GM12878 (cell line): ENCODE results near the gene MTRR. TPM values are rescaled to one million over a fixed set of nuclear protein-coding genes. Genes with fewer than 3 reads are reported as not detected.

Experiments
- ATAC-seq: fragments of 200-7000 bp; cut with Tn5 transposase; 3 replicates; pipeline ENCODE4 v1.9.1; 2020; ENCODE audit warnings: mild to moderate bottlenecking, moderate library complexity
- BruUV-seq: library from RNA; stranded (reverse); fragments of 400-500 nt; replicated peaks from 2 replicates; lab custom pipeline; 2021; lab: Mats Ljungman, UMichigan
- CTCF ChIA-PET: fragments of 300-600 bp; sonication (Branson Sonifier 250); formaldehyde crosslinking; extraction: SDS; loops from one replicate; lab custom pipeline; 2021; ENCODE audit warnings: inconsistent platforms; lab: Yijun Ruan, JAX
- POLR2A ChIA-PET: fragments of 350-600 bp; formaldehyde crosslinking; extraction: SDS; loops from one replicate; lab custom pipeline; 2021; ENCODE audit warnings: inconsistent platforms; lab: Charles Lee
- RAD21 ChIA-PET: fragments of 300-600 bp; sonication (Branson Sonifier 250); formaldehyde crosslinking; loops from one replicate; lab custom pipeline; 2023; ENCODE audit warnings: antibody characterized with exemption; ENCODE audit not compliant: unreplicated experiment; lab: Charles Lee
- SMC1A ChIA-PET: fragments of 300-600 bp; sonication (Branson Sonifier 250); formaldehyde crosslinking; loops from one replicate; lab custom pipeline; 2023; ENCODE audit not compliant: unreplicated experiment, uncharacterized antibody; lab: Charles Lee
- DNase-seq: peaks from one replicate; pipeline ENCODE4 v3.0.0-alpha.2; 2011; ENCODE audit warnings: low read depth, low spot score
- FAIRE-seq: peaks from 3 replicates; lab custom pipeline; 2011; peaks lifted over from hg19 to GRCh38; lab: Jason Lieb, UNC
- H2AFZ ChIP-seq: 2 replicates; pipeline ENCODE4 v1.6.0; 2011; ENCODE audit warnings: low read depth, low read length, control low read depth; ENCODE audit not compliant: control insufficient read depth
- H3K27ac ChIP-seq: 2 replicates; pipeline ENCODE4 v1.5.1; 2011; ENCODE audit warnings: control low read depth; ENCODE audit not compliant: control insufficient read depth, insufficient read depth
- H3K27me3 ChIP-seq, 2 experiments: replicated peaks in 1 of 2; 2 replicates each; pipeline versions ENCODE4 v1.6.0 to v1.6.1; 2011; ENCODE audit warnings: low read length in 1 of 2; ENCODE audit not compliant: control insufficient read depth in 2 of 2, insufficient read depth in 2 of 2
- H3K36me3 ChIP-seq, 2 experiments: 2 replicates each; pipeline ENCODE4 v1.5.1; 2011; ENCODE audit warnings: low read length in 1 of 2; ENCODE audit not compliant: control insufficient read depth in 2 of 2, insufficient read depth in 2 of 2
- H3K4me1 ChIP-seq: 2 replicates; pipeline ENCODE4 v1.6.1; 2011; ENCODE audit warnings: mild to moderate bottlenecking, low read length, moderate library complexity, mixed read lengths; ENCODE audit not compliant: control insufficient read depth, insufficient read depth
- H3K4me2 ChIP-seq: 2 replicates; pipeline ENCODE4 v1.6.0; 2011; ENCODE audit warnings: control low read depth; ENCODE audit not compliant: control insufficient read depth, insufficient read depth
- H3K4me3 ChIP-seq: fragments of 200-600 bp; sonication (generic); 2 replicates; pipeline ENCODE4 v1.5.1; 2016
- H3K79me2 ChIP-seq: 2 replicates; pipeline ENCODE4 v1.6.0; 2011; ENCODE audit warnings: low read length; ENCODE audit not compliant: control insufficient read depth, insufficient read depth
- H3K9ac ChIP-seq: 2 replicates; pipeline ENCODE4 v1.8.0; 2011; ENCODE audit warnings: low read length, control low read depth, mixed read lengths; ENCODE audit not compliant: control insufficient read depth, insufficient read depth
- H3K9me3 ChIP-seq: replicated peaks from 3 replicates; pipeline ENCODE4 v1.5.1; 2011; ENCODE audit warnings: mild to moderate bottlenecking, low read length; ENCODE audit not compliant: control insufficient read depth, insufficient read depth
- H4K20me1 ChIP-seq: 2 replicates; pipeline ENCODE4 v1.6.0; 2011; ENCODE audit not compliant: control insufficient read depth, insufficient read depth
- CBX3 ChIP-seq: fragments of 200-600 bp; sonication (generic); IDR thresholded peaks from 2 replicates; pipeline ENCODE4 v1.6.1; 2016; ENCODE audit warnings: low read depth, borderline replicate concordance
- KLF5 ChIP-seq: fragments of 450-650 bp; IDR thresholded peaks from 2 replicates; pipeline ENCODE4 v1.6.1; 2014; ENCODE audit warnings: mild to moderate bottlenecking; ENCODE audit not compliant: partially characterized antibody
- MTA2 ChIP-seq: fragments of 450-650 bp; IDR thresholded peaks from 2 replicates; pipeline ENCODE4 v1.6.1; 2016; ENCODE audit warnings: low read depth, mild to moderate bottlenecking, moderate library complexity
- MYC ChIP-seq: IDR thresholded peaks from 2 replicates; pipeline ENCODE4 v1.6.1; 2011; ENCODE audit warnings: mild to moderate bottlenecking, low read length, moderate library complexity, inconsistent platforms; ENCODE audit not compliant: insufficient read depth, insufficient replicate concordance, insufficient read length, severe bottlenecking
- NFIC ChIP-seq: IDR thresholded peaks from 2 replicates; pipeline ENCODE4 v1.6.1; 2012; ENCODE audit warnings: low read depth, mild to moderate bottlenecking, inconsistent platforms, low read length, moderate library complexity
- SPI1 ChIP-seq: IDR thresholded peaks from 2 replicates; pipeline ENCODE4 v1.6.1; 2011; ENCODE audit warnings: low read depth, mild to moderate bottlenecking, low read length, moderate library complexity, borderline replicate concordance; ENCODE audit not compliant: insufficient read depth
- TBL1XR1 ChIP-seq: IDR thresholded peaks from 2 replicates; pipeline ENCODE4 v1.6.1; 2012; ENCODE audit warnings: low read depth, low read length, improper control_type of control experiment
- TCF3 ChIP-seq: IDR thresholded peaks from 2 replicates; pipeline ENCODE4 v1.6.1; 2012; ENCODE audit warnings: low read depth, mild to moderate bottlenecking, low read length, borderline replicate concordance; ENCODE audit not compliant: insufficient read depth
- ZNF207 ChIP-seq: fragments of 450-650 bp; IDR thresholded peaks from 2 replicates; pipeline ENCODE4 v1.6.1; 2014; ENCODE audit warnings: antibody characterized with exemption, mild to moderate bottlenecking, borderline replicate concordance
- ZNF217 ChIP-seq: fragments of 450-650 bp; IDR thresholded peaks from 2 replicates; pipeline ENCODE4 v1.6.1; 2017; ENCODE audit warnings: antibody characterized with exemption, mild to moderate bottlenecking
- ZZZ3 ChIP-seq: IDR thresholded peaks from 2 replicates; pipeline ENCODE4 v1.6.1; 2011; ENCODE audit warnings: low read depth; ENCODE audit not compliant: control insufficient read depth, insufficient read length
- WGBS: methylation state at CpG from one replicate; pipeline ENCODE4 v1.1.6; 2016; ENCODE audit warnings: low lambda C conversion rate; ENCODE audit not compliant: insufficient replicate concordance, insufficient coverage; ENCODE audit errors: missing lambda C conversion rate; 5-methylcytosine and 5-hydroxymethylcytosine counted together
- in situ Hi-C: fragments of 300-500 bp; cut with MboI; formaldehyde crosslinking; loops from 9 replicates; pipeline ENCODE4 v1.14.3; 2018; ENCODE audit warnings: mixed read lengths
- intact Hi-C: fragments of 100-400 bp; cut with micrococcal nuclease; formaldehyde crosslinking; loops from one replicate; pipeline ENCODE4 v1.14.2; 2022; ENCODE audit not compliant: unreplicated experiment
- polyA plus RNA-seq, 11 experiments: library from polyadenylated mRNA; depleted of rRNA in 4 of 11; unstranded in 6 of 11; stranded (reverse) in 5 of 11; fragments of >200 nt; fragmentation: Nextera tagmentation in 4 of 11; fragmentation: Illumina TruSeq in 1 of 11; extraction: Ambion mirVana in 4 of 11; extraction: Trizol in 1 of 11; gene quantifications; 1 replicate in 1 of 11; 2 replicates in 10 of 11; pipeline versions ENCODE4 v1.2.1 to v1.2.3, GENCODE V29; 2011 to 2016; ENCODE audit warnings: inconsistent platforms in 2 of 11, missing spikeins in 2 of 11, low read depth in 1 of 11
- total RNA-seq, 4 experiments: library from RNA; depleted of rRNA in 3 of 4; stranded (reverse); fragments of >200 nt in 3 of 4; fragmentation: Illumina TruSeq in 1 of 4; extraction: Trizol in 1 of 4; gene quantifications; 2 replicates each; pipeline versions ENCODE4 v1.2.1 to v1.2.3, GENCODE V29; 2013 to 2021
- TF ChIP-seq, protein P1 (sequence below): fragments of 450-650 bp; IDR thresholded peaks from 2 replicates; pipeline ENCODE4 v1.6.1; 2016; ENCODE audit warnings: mild to moderate bottlenecking
- TF ChIP-seq, protein P2 (sequence below): fragments of 450-650 bp; IDR thresholded peaks from 2 replicates; pipeline ENCODE4 v1.6.1; 2017; ENCODE audit warnings: mild to moderate bottlenecking
- TF ChIP-seq, protein P3 (sequence below): fragments of 450-650 bp; IDR thresholded peaks from 2 replicates; pipeline ENCODE4 v1.6.1; 2017; ENCODE audit warnings: mild to moderate bottlenecking, moderate library complexity

Gene MTRR
- total and polyA plus RNA-seq, 10 of the 15 experiments (the other 5 are each of a cell fraction or from before 2014, with no cell fraction given), result 13.8 to 76.9 (median 38.0) TPM

DNA sequence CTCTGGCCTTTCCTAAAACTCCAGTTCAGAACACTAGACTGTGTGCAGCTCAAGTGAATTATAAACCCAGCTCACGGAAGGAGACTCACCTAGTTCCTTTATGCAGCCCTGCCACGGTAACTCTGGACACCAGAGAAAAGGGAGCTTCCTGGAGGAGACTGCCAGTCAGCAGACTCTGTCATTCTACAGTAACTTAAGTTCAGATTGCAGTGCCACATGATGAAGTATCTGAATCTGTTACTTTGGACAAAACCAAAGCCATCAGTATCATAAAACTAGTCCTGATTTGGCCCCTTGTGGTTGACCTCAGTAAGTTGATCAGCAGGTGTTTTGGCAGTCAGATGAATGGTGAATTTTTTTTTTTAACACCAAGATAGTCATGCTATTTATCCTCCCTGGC, 2.7 kb downstream of the MTRR start:
- in situ Hi-C loops (no loop called here), intact Hi-C loops (no loop called here)
- BruUV-seq, result no TSS peak
- no peaks in the 10 kb centered on the region for H3K9me3 ChIP-seq
- no peaks in the 10 kb centered on the region for H3K27me3 ChIP-seq
- ChIA-PET POLR2A (no interaction called here), SMC1A (interaction anchor here (1.0 to 2.2 kb wide), 3 partner anchors 9 to 16 kb away, joined by 3 to 17 read pairs (median 4); no protein-coding TSS in a partner anchor), CTCF (interaction anchor here (1.1 to 9.9 kb wide), 3 partner anchors 12 to 236 kb away, joined by 3 to 92 read pairs (median 3); no protein-coding TSS in a partner anchor), RAD21 (interaction anchor here (1.6 kb wide), 1 partner anchor 15 kb away, joined by 9 read pairs; no protein-coding TSS in a partner anchor)
- H3K4me3 ChIP-seq, result peak overlapping the region; percentile 97
- H3K4me1 ChIP-seq, result peaks cover 36% of the 10 kb centered on the region
- peak overlapping the region; percentile 90 for H3K4me2 ChIP-seq
- FAIRE-seq, result peak; percentile 86
- no peak overlapping the region for H2AFZ ChIP-seq
- peaks cover 67% of the 10 kb centered on the region for H3K79me2 ChIP-seq
- no peaks in the 10 kb centered on the region for H4K20me1 ChIP-seq
- DNase-seq, result no peak
- peak overlapping the region; percentile 27; the same call in 1 of the 2 replicates for H3K27ac ChIP-seq
- peaks cover 2 to 8% of the 10 kb centered on the region in 2 experiments; a peak in 3 of 4 replicates for H3K36me3 ChIP-seq
- peak overlapping the region; percentile 17; the same call in 1 of the 2 replicates for H3K9ac ChIP-seq
- 71% methylated on average over 2 of the region's 2 CpGs for WGBS
- ATAC-seq, result peak; percentile 8
- TF ChIP-seq, protein P1, sequence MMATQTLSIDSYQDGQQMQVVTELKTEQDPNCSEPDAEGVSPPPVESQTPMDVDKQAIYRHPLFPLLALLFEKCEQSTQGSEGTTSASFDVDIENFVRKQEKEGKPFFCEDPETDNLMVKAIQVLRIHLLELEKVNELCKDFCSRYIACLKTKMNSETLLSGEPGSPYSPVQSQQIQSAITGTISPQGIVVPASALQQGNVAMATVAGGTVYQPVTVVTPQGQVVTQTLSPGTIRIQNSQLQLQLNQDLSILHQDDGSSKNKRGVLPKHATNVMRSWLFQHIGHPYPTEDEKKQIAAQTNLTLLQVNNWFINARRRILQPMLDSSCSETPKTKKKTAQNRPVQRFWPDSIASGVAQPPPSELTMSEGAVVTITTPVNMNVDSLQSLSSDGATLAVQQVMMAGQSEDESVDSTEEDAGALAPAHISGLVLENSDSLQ, result no peak
- TF ChIP-seq TCF3 (peak; percentile 40; the same call in 1 of the 2 replicates), SPI1 (no peak), TBL1XR1 (no peak), ZNF217 (no peak), MTA2 (no peak), MYC (no peak), CBX3 (no peak), KLF5 (no peak), ZZZ3 (no peak), NFIC (peak; percentile 38; the same call in 1 of the 2 replicates), ZNF207 (no peak)
- TF ChIP-seq, protein P2, sequence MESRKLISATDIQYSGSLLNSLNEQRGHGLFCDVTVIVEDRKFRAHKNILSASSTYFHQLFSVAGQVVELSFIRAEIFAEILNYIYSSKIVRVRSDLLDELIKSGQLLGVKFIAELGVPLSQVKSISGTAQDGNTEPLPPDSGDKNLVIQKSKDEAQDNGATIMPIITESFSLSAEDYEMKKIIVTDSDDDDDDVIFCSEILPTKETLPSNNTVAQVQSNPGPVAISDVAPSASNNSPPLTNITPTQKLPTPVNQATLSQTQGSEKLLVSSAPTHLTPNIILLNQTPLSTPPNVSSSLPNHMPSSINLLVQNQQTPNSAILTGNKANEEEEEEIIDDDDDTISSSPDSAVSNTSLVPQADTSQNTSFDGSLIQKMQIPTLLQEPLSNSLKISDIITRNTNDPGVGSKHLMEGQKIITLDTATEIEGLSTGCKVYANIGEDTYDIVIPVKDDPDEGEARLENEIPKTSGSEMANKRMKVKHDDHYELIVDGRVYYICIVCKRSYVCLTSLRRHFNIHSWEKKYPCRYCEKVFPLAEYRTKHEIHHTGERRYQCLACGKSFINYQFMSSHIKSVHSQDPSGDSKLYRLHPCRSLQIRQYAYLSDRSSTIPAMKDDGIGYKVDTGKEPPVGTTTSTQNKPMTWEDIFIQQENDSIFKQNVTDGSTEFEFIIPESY, result no peak
- TF ChIP-seq, protein P3, sequence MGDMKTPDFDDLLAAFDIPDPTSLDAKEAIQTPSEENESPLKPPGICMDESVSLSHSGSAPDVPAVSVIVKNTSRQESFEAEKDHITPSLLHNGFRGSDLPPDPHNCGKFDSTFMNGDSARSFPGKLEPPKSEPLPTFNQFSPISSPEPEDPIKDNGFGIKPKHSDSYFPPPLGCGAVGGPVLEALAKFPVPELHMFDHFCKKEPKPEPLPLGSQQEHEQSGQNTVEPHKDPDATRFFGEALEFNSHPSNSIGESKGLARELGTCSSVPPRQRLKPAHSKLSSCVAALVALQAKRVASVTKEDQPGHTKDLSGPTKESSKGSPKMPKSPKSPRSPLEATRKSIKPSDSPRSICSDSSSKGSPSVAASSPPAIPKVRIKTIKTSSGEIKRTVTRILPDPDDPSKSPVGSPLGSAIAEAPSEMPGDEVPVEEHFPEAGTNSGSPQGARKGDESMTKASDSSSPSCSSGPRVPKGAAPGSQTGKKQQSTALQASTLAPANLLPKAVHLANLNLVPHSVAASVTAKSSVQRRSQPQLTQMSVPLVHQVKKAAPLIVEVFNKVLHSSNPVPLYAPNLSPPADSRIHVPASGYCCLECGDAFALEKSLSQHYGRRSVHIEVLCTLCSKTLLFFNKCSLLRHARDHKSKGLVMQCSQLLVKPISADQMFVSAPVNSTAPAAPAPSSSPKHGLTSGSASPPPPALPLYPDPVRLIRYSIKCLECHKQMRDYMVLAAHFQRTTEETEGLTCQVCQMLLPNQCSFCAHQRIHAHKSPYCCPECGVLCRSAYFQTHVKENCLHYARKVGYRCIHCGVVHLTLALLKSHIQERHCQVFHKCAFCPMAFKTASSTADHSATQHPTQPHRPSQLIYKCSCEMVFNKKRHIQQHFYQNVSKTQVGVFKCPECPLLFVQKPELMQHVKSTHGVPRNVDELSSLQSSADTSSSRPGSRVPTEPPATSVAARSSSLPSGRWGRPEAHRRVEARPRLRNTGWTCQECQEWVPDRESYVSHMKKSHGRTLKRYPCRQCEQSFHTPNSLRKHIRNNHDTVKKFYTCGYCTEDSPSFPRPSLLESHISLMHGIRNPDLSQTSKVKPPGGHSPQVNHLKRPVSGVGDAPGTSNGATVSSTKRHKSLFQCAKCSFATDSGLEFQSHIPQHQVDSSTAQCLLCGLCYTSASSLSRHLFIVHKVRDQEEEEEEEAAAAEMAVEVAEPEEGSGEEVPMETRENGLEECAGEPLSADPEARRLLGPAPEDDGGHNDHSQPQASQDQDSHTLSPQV, result no peak
